ENCODE measurements around the gene LRRC25.
"Not testable (repeated sequence)": the region's sequence is repeated elsewhere in the genome, so short reads cannot be mapped to it uniquely, and the experiment has no call there.

DNA sequence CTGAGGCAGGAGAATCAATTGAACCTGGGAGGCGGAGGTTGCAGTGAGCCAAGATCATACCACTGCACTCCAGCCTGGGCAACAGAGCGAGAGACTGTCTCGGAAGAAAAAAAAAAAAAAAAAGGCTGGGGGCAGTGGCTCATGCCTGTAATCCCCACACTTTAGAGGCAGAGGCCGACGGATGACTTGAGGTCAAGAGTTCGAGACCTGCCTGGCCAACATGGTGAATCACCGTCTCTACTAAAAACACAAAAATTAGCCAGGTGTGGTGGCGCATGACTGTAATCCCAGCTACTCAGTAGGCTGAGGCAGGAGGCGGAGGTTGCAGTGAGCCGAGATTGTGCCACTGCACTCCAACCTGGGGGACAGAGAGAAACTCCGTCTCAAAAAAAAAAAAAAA lies 13.8 kb downstream of the LRRC25 start:
- TF ChIP-seq, protein P1, sequence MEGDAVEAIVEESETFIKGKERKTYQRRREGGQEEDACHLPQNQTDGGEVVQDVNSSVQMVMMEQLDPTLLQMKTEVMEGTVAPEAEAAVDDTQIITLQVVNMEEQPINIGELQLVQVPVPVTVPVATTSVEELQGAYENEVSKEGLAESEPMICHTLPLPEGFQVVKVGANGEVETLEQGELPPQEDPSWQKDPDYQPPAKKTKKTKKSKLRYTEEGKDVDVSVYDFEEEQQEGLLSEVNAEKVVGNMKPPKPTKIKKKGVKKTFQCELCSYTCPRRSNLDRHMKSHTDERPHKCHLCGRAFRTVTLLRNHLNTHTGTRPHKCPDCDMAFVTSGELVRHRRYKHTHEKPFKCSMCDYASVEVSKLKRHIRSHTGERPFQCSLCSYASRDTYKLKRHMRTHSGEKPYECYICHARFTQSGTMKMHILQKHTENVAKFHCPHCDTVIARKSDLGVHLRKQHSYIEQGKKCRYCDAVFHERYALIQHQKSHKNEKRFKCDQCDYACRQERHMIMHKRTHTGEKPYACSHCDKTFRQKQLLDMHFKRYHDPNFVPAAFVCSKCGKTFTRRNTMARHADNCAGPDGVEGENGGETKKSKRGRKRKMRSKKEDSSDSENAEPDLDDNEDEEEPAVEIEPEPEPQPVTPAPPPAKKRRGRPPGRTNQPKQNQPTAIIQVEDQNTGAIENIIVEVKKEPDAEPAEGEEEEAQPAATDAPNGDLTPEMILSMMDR (IDR thresholded peaks at IDR 0.05): not testable (repeated sequence)
- TF ChIP-seq EP300 (IDR thresholded peaks at IDR 0.05); RAD21 (conservative IDR thresholded peaks at IDR 0.05 in 1 of 2, IDR thresholded peaks at IDR 0.05 in 1 of 2); POLR2A (IDR thresholded peaks at IDR 0.05; ENCODE audit: low read length); RCOR1 (IDR thresholded peaks at IDR 0.05; ENCODE audit: low read depth, low read length); RARB (CRISPR knock-in tag; IDR thresholded peaks at IDR 0.05); CHD4 (IDR thresholded peaks at IDR 0.05; ENCODE audit: borderline replicate concordance); NPAS2 (CRISPR knock-in tag; IDR thresholded peaks at IDR 0.05; ENCODE audit: borderline replicate concordance): not testable (repeated sequence)
- TF ChIP-seq, protein P2, sequence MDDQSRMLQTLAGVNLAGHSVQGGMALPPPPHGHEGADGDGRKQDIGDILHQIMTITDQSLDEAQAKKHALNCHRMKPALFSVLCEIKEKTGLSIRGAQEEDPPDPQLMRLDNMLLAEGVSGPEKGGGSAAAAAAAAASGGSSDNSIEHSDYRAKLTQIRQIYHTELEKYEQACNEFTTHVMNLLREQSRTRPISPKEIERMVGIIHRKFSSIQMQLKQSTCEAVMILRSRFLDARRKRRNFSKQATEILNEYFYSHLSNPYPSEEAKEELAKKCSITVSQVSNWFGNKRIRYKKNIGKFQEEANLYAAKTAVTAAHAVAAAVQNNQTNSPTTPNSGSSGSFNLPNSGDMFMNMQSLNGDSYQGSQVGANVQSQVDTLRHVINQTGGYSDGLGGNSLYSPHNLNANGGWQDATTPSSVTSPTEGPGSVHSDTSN (IDR thresholded peaks at IDR 0.05): not testable (repeated sequence)
- TF ChIP-seq, protein P3, sequence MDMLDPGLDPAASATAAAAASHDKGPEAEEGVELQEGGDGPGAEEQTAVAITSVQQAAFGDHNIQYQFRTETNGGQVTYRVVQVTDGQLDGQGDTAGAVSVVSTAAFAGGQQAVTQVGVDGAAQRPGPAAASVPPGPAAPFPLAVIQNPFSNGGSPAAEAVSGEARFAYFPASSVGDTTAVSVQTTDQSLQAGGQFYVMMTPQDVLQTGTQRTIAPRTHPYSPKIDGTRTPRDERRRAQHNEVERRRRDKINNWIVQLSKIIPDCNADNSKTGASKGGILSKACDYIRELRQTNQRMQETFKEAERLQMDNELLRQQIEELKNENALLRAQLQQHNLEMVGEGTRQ (IDR thresholded peaks at IDR 0.05): not testable (repeated sequence)
- TF ChIP-seq, protein P4, sequence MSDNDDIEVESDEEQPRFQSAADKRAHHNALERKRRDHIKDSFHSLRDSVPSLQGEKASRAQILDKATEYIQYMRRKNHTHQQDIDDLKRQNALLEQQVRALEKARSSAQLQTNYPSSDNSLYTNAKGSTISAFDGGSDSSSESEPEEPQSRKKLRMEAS (IDR thresholded peaks at IDR 0.05): not testable (repeated sequence)

All from A549 (cell line).